NCI-H1694 (cell line): ENCODE measurements around the gene CYS1.
"Not testable (repeated sequence)": the region's sequence is repeated elsewhere in the genome, so short reads cannot be mapped to it uniquely, and the experiment has no call there.

Experiments used
- DNase-seq: peaks from one replicate; lab custom pipeline; 2025; lab: John Stamatoyannopoulos, UW

The CYS1 gene, protein sequence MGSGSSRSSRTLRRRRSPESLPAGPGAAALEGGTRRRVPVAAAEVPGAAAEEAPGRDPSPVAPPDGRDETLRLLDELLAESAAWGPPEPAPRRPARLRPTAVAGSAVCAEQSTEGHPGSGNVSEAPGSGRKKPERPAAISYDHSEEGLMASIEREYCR

DNA sequence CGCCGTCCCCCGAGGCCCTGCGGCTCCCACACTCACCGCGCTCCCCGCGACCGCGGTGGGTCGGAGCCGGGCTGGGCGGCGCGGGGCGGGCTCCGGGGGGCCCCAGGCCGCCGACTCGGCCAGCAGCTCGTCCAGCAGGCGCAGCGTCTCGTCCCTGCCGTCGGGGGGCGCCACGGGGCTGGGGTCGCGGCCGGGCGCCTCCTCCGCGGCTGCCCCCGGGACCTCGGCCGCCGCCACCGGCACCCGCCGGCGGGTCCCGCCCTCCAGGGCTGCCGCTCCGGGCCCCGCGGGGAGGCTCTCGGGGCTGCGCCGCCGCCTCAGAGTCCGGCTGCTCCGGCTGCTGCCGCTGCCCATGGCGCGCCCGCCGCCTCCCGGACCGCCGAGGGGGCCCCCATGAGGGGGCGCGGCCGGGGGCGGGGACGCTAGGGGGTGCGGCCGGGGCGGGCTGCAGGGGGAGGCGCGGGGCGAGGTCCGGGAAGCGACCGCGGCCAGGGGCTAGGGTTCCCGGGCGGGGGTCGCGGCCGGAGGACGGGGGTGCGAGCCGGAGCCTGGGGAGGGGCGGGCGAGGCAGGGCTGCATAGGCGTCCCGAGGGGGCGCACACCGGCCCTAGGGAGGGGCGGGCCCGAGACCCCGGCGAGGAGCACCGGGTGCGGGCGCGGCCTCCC lies at the start of gene CYS1:
Gene CYS1, minus strand, starts transcription at position 542 of the 666 bp plus-strand sequence. Its CDS starts 188 bp downstream, at position 354.
- no peak for DNase-seq

DNA sequence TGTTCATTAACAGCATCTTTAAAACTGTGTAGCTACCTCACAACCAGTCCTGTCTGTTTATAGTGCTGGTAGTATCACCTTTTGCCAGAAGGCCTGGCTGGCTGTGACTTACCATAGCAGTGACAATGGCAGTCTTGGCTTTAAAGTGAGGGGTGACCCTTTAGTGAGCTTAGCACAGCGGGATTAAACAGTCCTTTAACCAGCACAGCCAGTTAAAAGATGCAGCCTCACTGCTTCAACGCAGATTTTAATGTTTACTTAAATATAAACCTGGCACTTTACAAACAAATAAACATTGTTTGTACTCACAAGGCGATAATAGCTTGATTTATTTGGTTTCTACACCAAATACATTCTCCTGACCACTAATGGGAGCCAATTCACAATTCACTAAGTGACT lies 49.3 kb upstream of the CYS1 start:
- no peak for DNase-seq

DNA sequence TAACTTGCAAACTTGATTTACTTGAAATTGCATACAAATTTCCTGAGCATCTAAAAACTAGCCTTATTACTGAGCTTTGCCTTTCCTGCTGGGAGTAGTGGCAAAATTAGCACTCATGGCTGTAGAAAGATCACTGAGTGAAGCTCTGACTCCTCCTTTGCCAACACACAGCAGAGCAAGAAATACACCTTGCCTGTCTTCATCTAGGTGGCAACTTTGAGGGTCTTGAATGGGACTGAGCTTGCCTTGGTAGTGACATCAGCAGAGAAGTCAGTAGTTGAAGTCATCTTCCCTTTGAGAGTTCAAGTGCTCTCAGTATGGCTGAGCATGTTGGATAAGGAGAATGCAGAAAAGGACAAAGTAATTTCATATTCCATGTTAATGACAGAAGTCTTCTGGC lies 48.2 kb upstream of the CYS1 start:
- DNase-seq = no peak

DNA sequence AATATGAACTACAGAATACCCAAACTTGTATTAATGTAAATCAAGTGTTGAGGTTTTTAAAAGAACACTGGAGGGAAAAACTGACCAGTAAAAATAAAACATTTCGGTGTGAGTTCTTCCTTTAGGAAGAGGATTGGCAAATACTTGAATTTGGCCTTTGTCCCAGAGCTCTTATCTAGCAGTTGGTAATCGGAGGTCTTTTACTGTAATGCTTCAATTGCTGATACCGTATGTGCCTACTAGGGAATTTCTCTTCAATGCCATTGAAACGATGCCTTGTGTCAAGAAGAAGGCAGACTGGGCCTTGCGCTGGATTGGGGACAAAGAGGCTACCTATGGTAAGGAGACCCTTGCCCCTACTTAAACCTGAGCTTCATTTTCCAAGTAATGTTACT lies 46.4 kb upstream of the CYS1 start:
- DNase-seq = no peak

DNA sequence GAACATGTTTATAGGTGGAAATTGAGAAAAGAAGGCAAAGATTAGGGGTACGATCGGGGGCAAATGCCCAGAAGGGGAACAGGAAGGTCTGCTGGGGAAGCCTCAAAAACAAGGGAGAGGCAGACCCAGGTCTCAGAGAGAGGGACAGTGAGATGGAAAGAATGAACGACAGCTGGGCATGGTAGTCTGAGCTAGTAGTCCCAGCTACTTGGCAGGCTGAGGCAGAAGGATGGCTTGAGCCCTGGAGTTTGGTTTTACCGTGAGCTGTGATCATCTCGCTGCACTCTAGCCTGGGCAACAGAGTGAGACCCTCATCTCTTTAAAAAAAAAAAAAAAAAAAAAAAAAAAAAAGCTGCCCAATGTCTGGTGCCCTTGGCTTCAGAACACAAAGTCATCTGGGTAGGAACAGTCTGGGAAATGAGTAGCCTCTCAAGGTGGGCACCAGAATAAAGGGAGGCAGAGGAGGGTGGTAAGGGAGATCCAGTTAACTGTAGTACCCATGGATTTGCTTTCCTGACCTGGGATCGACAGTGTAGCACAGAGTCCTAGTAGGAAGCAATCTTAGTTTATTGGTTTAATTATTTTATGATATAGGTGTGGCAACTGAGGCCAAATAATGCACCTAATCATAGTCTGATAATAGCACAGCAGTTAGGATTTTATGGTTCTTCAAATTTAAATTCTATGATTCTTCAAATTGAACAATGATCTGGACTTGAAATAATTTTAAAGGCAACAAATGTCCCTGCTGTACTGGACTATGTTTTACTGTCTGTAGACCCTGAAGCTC lies 45.8 kb upstream of the CYS1 start:
- DNase-seq = no peak

DNA sequence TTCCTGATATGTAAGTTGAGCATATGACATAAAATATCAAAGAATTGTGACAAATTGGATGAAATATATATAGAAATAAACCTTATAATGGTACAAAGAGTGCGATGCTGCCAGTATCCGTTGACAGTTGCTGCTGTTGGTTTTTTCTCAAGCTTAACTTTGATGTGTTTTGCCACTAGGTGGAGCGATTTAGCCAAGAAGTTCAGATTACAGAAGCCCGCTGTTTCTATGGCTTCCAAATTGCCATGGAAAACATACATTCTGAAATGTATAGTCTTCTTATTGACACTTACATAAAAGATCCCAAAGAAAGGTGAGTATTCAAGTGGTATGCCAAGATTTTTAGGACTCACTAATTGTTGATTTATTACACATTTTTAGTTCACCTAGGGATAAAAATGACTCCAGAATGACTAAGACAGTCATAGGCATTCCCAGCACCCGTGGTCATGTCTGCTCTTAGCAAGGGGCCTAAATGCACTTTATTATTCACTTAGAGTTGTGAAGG lies 44.4 kb upstream of the CYS1 start:
- DNase-seq = peak; percentile 86

DNA sequence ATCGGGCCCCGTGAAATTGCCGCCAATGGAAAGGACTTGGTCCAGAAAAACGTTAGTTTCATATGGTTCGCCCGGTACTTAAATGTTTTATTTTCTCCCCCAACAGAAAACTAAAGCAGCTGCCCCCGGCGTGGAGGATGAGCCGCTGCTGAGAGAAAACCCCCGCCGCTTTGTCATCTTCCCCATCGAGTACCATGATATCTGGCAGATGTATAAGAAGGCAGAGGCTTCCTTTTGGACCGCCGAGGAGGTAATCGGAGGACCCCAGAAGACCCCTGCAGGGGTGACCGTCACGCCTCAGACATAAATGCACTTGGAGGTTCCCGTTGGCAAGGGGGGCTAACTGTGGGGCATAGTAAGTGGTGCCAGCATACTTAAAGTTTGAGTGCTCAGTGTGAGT lies 43.1 kb upstream of the CYS1 start:
- no peak for DNase-seq

DNA sequence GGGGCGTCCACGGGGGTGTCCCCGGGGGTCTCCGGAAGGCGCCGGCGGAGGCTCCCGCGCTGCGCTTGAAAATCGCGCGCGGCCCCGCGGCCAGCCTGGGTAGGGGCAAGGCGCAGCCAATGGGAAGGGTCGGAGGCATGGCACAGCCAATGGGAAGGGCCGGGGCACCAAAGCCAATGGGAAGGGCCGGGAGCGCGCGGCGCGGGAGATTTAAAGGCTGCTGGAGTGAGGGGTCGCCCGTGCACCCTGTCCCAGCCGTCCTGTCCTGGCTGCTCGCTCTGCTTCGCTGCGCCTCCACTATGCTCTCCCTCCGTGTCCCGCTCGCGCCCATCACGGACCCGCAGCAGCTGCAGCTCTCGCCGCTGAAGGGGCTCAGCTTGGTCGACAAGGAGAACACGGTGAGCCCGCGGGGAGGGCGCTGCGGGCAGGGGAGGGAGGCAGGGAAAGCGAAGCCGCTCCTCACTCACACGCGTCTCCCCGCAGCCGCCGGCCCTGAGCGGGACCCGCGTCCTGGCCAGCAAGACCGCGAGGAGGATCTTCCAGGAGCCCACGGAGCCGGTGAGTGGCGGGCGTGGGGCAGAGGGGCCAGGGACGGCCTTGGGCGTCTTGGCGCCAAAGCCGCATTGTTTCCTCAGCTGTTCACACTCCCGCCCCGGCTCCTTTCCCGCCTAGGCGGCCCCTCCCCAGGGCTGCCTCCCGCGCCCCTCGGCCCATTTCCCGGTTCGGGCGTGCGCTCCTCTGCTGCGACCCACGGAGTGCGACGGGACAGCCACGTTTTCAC lies 42.5 kb upstream of the CYS1 start, which contains the start of gene RRM2:
Gene RRM2, plus strand, starts transcription at position 240 of the 781 bp plus-strand sequence. Its CDS starts 60 bp downstream, at position 300.
- DNase-seq = peak; percentile 98

DNA sequence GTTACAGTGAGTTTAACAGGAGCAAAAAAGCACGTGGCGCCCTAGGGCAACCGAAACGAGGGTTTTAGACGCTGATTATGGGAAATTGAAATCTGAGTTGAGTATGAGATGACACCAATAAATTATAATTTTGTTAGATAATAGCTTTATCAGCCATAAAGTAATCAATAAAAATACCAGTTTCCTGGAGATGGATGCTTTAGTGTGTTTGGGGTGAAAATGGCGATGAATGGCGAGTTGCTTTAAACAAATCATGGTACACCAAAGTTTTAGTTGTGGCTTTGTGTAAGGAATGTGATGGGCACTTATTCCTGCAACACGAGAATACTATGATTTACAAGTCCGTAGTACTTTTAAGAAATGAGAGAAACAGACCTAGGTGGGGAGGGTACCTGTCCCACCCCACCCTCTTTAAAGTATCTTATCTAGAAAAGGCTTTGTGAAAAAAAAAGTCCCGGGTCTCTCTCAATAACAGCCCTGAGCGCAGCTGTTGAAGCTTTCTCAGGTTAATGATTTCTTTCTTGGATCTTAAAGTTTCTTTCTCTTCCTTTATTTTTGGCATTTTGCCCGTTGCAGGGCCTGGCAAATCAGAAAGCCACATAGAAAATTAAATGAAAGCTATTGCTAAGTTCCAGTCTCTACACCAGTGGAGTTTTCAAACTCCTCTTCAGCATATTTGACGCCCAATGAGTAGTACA lies 40.8 kb upstream of the CYS1 start:
- peak; percentile 75 for DNase-seq

DNA sequence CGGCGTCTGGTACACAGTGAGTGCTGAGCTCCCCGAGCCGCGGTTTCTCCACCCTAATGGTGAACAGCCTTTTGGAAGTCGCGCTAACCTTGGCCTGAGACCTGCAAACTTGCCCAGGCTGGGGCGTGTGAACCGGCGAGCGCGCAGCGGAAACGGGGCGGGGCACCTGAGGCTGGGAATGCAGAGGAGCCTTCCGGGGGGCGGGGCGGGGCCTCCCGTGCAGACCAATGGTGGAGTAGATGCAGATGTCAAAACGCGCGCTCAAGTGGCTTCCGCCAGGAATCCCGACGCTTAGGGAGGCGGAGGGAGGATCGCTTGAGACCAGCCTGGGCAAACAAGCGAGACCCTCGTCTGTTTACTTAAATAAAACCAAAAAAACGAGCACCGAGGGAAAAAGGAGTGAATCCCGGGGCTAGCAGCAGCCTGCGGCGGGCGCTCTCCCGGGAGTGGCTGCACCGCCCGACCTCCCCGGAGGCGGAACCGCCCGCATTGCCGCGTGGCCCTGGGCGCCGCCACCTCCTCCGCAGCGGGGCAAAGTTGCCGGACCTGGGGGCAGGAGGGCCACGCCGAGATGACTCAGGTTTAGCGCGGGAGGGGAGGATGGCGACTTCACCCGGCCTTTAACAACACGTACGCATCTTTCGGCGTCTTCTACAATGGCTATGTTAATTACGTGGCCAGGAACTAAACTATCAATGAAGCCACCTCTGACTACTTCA lies 40.1 kb upstream of the CYS1 start:
- DNase-seq = peak; percentile 99

DNA sequence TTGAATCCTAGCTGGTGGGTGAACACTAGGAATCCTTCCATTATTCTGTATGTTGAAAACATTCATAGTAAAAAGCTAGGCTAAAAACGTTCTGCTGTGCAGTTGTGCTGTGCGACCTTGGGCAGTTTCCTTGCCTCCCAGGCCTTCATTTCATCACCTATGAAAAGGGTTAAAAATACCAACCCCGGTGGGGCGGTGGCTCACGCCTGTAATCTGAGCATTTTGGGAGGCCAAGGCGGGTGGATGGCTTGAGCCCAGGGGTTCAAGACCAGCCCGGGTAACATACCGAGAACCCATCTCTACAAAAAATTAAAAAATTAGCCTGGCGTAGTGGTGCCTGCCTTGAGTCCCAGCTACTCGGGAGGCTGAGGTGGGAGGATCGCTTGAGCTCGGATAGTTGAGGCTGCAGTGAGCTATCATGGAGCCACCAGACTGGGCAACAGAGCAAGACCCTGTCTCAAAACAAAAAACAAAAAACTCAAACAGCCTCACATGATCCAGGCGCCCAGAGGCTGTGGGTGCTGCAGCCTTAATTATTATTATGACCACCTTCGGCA lies 39.5 kb upstream of the CYS1 start:
- DNase-seq = no peak

DNA sequence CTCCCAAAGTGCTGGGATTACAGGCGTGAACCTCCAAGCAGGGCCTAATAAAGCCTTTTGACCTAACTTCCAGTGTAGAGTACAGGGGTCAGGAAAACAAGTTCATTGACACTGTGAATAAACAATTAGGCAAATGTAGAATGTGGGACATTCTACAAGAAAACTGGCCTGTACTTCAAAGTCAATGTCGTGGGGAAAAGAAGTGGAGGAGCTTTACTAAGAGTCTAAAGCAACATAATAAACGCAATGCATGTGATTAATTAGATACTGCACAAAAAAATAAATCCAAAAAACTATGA lies 38.8 kb upstream of the CYS1 start:
- DNase-seq = no peak

DNA sequence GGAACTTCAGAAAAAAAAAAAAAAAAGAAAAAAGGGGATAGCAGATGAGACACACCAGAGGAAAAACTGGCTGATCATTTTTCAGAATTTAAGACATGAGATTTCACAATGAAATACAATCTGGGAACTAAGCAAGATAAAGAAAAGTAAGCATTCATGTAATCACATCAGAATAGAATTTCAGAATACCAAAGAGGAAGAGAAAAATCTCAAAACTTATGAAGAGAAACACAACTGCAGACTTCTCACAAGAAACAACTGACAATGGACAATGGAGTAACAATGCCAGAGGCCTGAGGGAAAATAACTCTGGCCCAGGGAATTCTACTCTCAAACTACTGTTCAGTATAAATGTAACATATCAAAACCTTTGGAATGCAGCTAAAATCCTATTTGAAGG lies 29.1 kb upstream of the CYS1 start:
- DNase-seq = no peak

DNA sequence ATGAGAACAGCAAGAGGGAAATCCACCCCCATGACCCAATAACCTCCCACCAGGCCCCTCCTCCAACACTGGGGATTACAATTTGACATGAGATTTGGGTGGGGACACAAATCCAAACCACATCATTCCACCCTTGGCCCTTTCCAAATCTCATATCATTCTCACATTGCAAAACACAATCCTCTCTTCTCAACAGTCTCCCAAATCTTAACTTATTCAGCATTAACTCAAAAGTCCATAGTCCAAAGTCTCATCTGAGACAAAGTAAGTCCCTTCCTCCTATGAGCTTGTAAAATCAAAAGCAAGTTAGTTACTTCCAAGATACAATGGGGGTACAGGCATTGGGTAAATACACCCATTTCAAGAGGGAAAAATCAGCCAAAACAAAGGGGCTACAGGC lies 24.7 kb upstream of the CYS1 start:
- not testable (repeated sequence) for DNase-seq

DNA sequence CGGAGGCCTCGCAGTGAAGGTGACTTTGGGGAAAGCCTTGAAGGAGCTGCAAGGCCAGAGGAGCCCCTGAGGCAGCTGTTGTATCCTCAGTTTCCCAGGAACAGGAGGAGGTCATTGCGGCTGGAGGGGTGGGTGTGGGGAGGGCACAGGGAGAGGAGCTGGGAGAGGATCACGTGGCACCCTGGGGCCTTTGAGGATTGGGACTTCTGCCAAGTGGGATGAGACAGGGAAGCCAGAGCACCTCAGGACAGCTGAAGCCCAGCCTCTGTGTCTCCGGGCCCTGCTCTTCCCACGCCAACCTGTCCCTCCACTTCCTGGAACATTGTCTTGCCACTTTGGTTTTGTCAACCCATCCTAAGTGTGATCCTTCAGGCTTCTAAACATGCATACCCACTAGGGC lies 23.0 kb upstream of the CYS1 start:
- no peak for DNase-seq

DNA sequence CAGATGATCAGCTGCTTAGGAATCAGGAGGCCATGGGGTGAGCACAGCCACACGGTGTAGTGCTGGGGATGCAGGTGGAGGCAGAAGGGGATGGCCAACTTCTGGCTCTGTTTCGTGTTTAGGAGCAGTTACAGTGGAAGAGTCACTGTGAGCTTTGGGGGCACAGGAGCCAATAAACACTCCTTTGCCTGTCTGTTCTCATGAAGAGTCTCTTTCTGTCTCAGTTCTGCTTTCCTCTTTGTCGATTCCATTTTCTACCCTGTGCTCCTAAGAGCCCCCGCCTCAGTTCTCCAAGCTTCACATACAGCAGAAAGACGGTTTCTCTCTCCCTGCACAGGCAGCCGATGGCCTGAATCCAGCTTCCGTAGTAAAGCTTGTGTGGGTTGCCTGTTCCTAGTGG lies 21.3 kb upstream of the CYS1 start:
- no peak for DNase-seq

DNA sequence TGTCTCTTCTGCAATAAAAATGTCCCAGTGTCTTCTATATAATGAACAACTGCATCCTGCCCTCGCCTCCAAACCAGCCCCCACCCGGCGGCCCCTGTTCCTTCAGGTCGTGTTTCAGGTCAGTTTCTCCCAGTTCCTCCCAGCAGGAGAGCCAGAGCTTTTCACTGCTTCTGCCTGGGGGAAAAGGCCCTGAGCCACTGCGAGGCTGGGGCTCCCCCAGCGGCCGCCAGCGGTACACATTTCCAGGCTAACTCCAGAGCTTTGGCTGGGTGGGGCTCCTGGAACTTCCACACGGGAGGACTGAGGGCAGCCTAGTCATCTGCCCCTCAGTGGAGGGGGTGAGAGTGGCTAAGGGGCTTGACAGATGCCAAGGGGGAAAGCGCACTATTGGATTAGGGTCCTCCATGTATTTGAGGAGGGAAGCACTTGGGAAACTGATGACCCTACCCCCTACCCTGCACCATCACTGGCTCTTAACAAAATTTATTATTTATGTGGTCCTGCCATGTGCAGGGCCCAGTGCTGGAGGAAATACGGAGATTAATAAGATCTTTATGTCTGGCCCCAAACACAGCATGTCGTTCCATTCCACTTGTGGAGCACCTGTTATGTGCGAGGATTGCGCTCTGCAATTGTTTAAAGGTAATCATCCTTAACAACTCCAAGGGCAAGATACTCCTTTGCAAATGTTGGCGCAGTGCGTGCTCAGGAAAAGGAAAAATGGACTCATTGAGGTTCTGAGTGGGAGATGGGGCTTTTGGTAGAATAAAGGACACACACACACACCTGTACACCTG lies 17.3 kb upstream of the CYS1 start:
- peak; percentile 43 for DNase-seq

DNA sequence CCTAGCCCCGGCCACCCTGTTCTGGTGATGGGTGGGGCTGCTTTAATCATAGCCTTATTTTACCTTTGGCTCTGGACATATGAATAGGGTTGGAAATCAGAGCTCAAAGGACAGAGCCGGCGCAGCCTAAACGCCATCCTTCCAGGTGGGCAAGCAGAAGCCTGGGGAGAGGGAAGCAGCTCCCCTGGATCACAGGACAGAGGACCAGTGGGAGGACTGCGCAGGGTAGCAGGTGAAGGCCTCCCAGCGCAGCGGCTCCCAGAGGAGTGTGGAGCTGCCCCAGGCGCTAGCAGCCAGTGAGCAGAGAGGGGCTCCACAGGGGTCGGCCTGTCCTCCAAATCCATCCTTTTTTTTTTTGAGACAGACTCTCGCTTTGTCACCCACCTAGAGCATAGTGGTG lies 16.4 kb upstream of the CYS1 start:
- no peak for DNase-seq

DNA sequence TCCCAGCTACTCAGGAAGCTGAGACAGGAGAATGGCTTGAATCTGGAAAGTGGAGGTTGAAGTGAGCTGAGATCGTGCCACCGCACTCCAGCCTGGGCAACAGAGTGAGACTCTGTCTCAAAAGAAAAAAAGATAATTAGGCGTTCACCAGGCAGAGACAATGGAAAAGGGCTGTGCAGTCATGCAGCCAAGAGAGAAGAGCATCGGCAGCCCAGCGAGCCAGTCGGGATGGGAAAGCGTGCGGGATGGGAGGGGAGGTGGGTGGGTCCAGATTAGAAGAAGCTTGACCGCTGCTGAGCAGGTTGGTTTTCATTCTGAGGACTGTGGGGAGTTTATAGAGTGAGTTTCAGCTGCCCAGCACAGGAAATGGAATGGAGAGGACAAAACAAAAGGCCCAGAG lies 15.0 kb upstream of the CYS1 start:
- DNase-seq = no peak

DNA sequence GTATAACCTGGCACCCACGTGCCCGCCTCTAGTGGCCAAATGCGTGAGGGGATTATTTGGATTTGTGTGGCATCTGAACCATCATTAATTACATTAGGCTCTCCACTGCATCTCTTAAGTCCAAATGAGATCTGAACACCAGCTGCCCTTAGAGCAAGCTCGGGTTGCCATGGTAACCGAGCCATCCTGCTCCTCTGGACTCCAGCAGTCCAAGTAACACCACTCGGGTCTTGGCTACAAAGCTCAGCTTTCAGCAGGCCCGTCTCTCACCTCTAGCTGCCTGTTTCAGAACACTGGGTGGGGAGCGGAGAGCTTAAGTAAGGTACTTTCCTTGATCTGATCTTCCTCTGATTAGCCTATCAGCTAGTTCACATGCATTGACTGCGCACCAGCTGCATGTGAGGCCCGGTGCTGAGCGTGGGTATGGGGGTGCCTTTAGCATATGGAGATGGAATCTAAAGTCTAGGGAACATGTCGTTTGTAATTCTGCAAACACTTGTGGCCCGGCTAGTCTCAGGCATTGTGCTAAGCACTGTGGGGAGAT lies 14.1 kb upstream of the CYS1 start:
- no peak for DNase-seq
